ENCODE data around the gene C1GALT1.
"Not testable (repeated sequence)": the region's sequence is repeated elsewhere in the genome, so short reads cannot be mapped to it uniquely, and the experiment has no call there.

DNA sequence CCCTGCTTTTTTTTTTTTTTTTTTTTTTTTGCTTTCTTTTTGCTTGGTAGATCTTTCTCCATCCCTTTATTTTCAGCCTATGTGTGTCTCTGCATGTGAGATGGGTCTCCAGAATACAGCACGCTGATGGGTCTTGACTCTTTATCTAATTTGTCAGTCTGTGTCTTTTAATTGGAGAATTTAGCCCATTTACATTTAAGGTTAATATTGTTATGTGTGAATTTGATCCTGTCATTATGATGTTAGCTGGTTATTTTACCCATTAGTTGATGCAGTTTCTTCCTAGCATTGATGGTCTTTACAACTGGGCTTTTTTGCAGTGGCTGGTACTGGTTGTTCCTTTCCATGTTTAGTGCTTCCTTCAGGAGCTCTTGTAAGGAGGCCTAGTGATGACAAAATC lies 38.9 kb upstream of the C1GALT1 start:
- TF ChIP-seq, protein P1, sequence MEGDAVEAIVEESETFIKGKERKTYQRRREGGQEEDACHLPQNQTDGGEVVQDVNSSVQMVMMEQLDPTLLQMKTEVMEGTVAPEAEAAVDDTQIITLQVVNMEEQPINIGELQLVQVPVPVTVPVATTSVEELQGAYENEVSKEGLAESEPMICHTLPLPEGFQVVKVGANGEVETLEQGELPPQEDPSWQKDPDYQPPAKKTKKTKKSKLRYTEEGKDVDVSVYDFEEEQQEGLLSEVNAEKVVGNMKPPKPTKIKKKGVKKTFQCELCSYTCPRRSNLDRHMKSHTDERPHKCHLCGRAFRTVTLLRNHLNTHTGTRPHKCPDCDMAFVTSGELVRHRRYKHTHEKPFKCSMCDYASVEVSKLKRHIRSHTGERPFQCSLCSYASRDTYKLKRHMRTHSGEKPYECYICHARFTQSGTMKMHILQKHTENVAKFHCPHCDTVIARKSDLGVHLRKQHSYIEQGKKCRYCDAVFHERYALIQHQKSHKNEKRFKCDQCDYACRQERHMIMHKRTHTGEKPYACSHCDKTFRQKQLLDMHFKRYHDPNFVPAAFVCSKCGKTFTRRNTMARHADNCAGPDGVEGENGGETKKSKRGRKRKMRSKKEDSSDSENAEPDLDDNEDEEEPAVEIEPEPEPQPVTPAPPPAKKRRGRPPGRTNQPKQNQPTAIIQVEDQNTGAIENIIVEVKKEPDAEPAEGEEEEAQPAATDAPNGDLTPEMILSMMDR (IDR thresholded peaks at IDR 0.05), result not testable (repeated sequence)
- not testable (repeated sequence) for TF ChIP-seq POLR2A (IDR thresholded peaks at IDR 0.05)
